Ascending aorta (tissue), 2 donors: Measurements from ENCODE around the gene SERP2. TPM values are rescaled to one million over a fixed set of nuclear protein-coding genes. Genes with fewer than 3 reads are reported as not detected.

Source experiments
- DNase-seq, 2 donors: peaks; one replicate each; pipeline ENCODE4 v3.0.0-alpha.2; 2019; ENCODE audit warnings: low spot score in 2 of 2
- H3K27ac ChIP-seq, 2 donors: fragments of 200-600 bp; sonication (generic); one replicate each; pipeline ENCODE4 v1.5.1; 2016 to 2017; ENCODE audit warnings: mild to moderate bottlenecking in 1 of 2
- H3K27me3 ChIP-seq: fragments of 200-600 bp; sonication (generic); one replicate; pipeline ENCODE4 v1.5.1; 2017
- H3K36me3 ChIP-seq, 2 donors: fragments of 200-600 bp; sonication (generic); one replicate each; pipeline ENCODE4 v1.5.1; 2016
- H3K4me1 ChIP-seq, 2 donors: fragments of 200-600 bp; sonication (generic); one replicate each; pipeline ENCODE4 v1.5.1; 2016 to 2017; ENCODE audit warnings: mild to moderate bottlenecking in 1 of 2
- H3K4me3 ChIP-seq, 2 donors: fragments of 200-600 bp; sonication (generic); one replicate each; pipeline ENCODE4 v1.5.1; 2016 to 2017; ENCODE audit warnings: mild to moderate bottlenecking in 1 of 2
- H3K9me3 ChIP-seq, 2 donors: fragments of 200-600 bp; sonication (generic); one replicate each; pipeline ENCODE4 v1.5.1; 2016
- CTCF ChIP-seq, 3 experiments: fragments of 200-600 bp in 2 of 3; fragments of 450-650 bp in 1 of 3; sonication (generic) in 2 of 3; IDR thresholded peaks; one replicate each; pipeline ENCODE4 v1.5.1; 2016 to 2019; ENCODE audit warnings: antibody characterized with exemption in 3 of 3, mild to moderate bottlenecking in 1 of 3, moderate library complexity in 1 of 3
- intact Hi-C: fragments of 100-400 bp; cut with DNase I; formaldehyde crosslinking; loops from one replicate; pipeline ENCODE4 v1.15.1; 2023
- total RNA-seq: library from RNA; depleted of rRNA; stranded (reverse); fragments of >200 nt; gene quantifications from one replicate; pipeline ENCODE4 v1.1.0, GENCODE V29; 2016

Gene SERP2
- total RNA-seq, 1 donor from 2014 or later, result 0.85 TPM

- intact Hi-C loops, result no loop called here
- no peak for TF ChIP-seq CTCF (IDR thresholded peaks at IDR 0.05)
- H3K4me1 ChIP-seq, result no peaks in the 10 kb centered on the region
Measured at GRCh38 chr13:44380404-44381165, 7.0 kb downstream of the SERP2 start.

GRCh38 chr13:44382635-44383145, 9.1 kb downstream of the SERP2 start:
- intact Hi-C loops, result no loop called here
- H3K4me1 ChIP-seq, result no peaks in the 10 kb centered on the region
- H3K4me3 ChIP-seq, result no peak overlapping the region
- H3K36me3 ChIP-seq, result no peaks in the 10 kb centered on the region
- no peaks in the 10 kb centered on the region for H3K27me3 ChIP-seq
- no peaks in the 10 kb centered on the region for H3K9me3 ChIP-seq
- DNase-seq, result no peak
- TF ChIP-seq CTCF (IDR thresholded peaks at IDR 0.05), result no peak
- no peak overlapping the region for H3K27ac ChIP-seq

More at GRCh38 chr13:44380404-44381165, 7.0 kb downstream of the SERP2 start:
- DNase-seq, result no peak
- Histone ChIP-seq H3K27ac (no peak overlapping the region), H3K9me3 (no peaks in the 10 kb centered on the region), H3K36me3 (no peaks in the 10 kb centered on the region), H3K4me3 (no peak overlapping the region), H3K27me3 (no peaks in the 10 kb centered on the region)

GRCh38 chr13:44383945-44384344, 10.3 kb downstream of the SERP2 start:
- intact Hi-C loops, result no loop called here
- H3K4me1 ChIP-seq, result no peaks in the 10 kb centered on the region
- H3K27me3 ChIP-seq, result no peaks in the 10 kb centered on the region
- H3K27ac ChIP-seq, result no peak overlapping the region
- no peak for DNase-seq
- H3K4me3 ChIP-seq, result no peak overlapping the region
- no peaks in the 10 kb centered on the region for H3K9me3 ChIP-seq
- TF ChIP-seq CTCF (IDR thresholded peaks at IDR 0.05), result no peak
- no peaks in the 10 kb centered on the region for H3K36me3 ChIP-seq

- no peak overlapping the region for H3K4me3 ChIP-seq
- no peak for TF ChIP-seq CTCF (IDR thresholded peaks at IDR 0.05)
- no peak for DNase-seq
- no peak overlapping the region for H3K27ac ChIP-seq
- intact Hi-C loops, result no loop called here
- H3K4me1 ChIP-seq, result no peaks in the 10 kb centered on the region
- no peaks in the 10 kb centered on the region for H3K36me3 ChIP-seq
- H3K27me3 ChIP-seq, result no peaks in the 10 kb centered on the region
- H3K9me3 ChIP-seq, result no peaks in the 10 kb centered on the region
Measured at GRCh38 chr13:44384778-44385177, 11.2 kb downstream of the SERP2 start.

GRCh38 chr13:44385401-44385800, 11.8 kb downstream of the SERP2 start:
- no peaks in the 10 kb centered on the region for H3K4me1 ChIP-seq
- H3K27ac ChIP-seq, result no peak overlapping the region
- intact Hi-C loops, result no loop called here
- H3K27me3 ChIP-seq, result no peaks in the 10 kb centered on the region
- no peak for DNase-seq
- no peaks in the 10 kb centered on the region for H3K9me3 ChIP-seq
- no peaks in the 10 kb centered on the region for H3K36me3 ChIP-seq
- no peak overlapping the region for H3K4me3 ChIP-seq
- TF ChIP-seq CTCF (IDR thresholded peaks at IDR 0.05), result no peak
